ENCODE data around the gene CACNA1I. TPM values are rescaled to one million over a fixed set of nuclear protein-coding genes. Genes with fewer than 3 reads are reported as not detected.

CACNA1I gene
- total RNA-seq, 1 experiment from 2014 or later = not detected

DNA sequence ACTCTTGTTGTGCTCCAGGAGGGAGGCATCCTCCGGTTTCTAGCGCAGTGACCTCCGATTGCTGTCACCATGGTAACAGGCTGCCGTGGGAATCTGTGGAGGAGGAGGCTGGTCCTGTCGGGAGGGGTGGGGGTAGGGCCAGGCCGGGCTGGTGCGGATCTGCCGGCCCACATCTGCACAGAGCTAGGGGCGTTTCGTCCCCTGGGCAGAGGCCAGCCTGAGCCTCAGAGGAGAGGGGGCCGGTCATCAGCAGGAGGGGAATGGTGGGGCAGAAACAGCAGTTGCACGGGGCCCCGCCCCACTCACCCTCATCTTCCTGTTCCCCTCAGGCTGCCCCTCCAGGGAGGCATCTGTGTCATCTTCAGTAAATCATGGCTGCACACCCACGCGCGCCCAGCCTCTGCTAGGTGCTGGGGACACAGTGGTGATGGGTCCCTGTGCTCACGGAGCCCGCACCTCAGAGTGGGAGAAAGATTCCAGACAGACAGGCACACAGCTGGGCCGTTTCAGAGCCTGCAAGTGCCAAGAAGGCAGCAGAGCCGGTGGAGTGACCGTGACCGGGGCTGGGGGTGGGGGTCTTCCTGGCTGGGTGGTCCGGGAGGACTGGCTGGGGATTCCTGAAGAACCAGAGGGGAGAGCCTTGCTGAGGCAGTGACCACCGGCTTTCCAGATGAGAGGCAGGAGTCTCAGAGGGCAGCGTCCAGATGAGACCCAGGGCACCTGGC lies 120.5 kb downstream of the CACNA1I start:
- DNase-seq (ENCODE audit: low read depth) = no peak

DNA sequence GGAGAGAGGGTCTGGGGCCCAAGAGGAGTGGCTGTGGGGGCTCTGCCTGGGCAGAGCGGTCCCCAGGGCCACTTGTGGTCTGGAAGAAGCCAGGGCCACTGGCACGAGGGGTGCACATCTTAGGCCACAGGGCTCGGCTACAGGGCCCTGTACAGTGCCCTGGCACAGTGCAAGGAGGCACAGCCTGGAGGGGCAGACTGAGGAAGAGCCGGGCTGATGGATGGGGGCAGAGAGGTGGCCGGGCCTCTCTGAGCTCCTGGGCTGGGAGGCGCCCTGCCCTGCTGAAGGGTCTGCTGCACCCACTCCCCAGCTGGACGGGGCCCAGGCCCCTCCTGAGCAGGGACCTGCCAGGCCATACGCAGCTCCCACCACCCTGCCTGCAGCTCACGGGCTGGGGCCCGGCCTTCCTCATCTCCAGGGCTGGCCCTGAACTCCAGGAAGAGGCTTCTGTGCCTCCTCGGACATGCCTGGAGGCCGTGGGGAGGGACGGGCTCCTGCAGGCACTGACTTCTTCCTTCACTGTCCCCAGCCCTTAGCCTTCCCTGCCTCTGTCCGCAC lies 123.5 kb downstream of the CACNA1I start:
- no peak for DNase-seq (ENCODE audit: low read depth)

DNA sequence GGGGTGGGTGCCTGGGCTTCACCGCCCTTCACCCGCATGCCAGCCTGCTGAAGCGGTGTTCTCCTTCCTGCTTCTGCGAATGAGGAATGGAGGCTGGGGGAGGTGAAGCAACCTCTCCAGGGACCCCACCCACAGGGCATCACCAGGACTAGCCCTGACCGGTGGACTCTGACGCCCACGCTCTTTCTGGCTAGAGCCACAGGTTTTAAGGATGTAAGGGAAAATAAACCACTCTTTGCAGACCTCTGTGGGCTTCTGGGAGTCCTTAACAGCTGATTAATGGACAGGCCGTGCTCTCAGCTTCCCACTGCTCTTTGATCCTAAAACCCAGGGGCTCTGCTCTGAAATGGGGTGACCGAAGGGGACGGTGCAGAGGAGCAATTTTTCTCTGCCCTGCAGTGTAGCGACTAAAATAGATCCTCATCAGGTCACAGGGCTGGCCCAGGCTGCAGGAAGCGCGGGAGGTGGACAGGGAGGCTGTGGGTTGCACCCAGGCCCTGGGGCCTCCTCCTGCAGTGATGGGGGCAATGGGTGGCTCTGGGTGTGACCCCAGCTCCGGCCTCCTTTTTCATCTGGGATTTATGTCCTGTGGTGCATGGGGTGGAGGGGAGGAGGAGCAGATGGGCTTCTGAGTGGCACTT lies 127.4 kb downstream of the CACNA1I start:
- DNase-seq (ENCODE audit: low read depth) = no peak

DNA sequence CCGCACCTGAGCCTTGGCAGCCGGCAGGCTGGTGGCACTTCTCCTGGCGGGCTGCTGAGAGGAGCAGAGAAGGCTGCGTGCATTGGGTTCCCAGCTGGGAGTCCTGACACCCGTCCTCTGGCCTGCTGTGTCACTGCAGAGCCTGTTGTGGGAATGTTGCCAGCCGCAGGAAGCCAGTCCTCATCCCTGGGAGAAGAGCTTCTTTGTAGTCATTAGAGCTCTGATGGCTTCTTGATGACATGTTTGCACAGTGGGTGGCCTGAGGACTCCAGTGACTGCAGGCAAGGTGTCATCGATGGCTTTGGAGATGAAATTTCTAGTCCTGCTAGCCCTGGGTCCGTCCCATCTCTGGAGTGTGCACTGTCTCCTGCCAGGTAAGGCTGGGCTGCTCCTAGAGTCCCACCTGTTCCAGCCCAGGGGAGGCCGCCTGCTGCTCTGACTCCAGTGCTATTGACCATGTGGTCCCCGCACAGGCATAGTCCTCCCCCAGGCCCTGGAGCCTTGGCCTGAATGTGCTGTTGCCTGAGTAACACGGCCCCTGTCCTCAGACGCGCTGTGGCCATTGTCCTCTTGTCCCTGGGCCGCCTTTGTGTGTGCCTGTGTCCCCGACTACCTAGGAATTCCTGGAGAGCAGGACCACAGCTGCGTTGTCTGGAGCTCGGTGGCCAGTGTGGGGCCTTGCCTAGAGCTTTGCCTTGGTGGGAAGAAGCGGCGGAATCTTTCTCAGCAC lies 129.2 kb downstream of the CACNA1I start:
- DNase-seq (ENCODE audit: low read depth) = no peak

DNA sequence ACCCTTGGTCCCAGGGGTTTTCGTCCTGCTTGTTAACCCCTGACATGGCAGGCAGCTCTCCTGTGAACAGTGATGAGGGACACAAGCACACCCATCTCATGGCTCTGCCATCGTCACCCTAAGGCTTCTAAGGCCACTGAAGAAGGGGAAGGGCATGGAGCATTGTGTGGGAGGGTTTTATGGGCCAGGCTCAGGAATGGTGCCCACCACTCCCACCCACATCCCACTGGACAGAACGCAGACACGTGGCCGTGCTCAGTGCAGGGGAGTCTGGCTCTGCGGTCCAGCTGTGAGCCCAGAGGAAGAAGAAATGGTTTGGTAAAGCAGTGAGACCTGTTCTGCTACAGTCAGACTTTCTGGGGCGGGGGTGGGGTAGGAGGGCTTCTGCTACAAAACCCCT lies 130.0 kb downstream of the CACNA1I start:
- DNase-seq (ENCODE audit: low read depth) = no peak

DNA sequence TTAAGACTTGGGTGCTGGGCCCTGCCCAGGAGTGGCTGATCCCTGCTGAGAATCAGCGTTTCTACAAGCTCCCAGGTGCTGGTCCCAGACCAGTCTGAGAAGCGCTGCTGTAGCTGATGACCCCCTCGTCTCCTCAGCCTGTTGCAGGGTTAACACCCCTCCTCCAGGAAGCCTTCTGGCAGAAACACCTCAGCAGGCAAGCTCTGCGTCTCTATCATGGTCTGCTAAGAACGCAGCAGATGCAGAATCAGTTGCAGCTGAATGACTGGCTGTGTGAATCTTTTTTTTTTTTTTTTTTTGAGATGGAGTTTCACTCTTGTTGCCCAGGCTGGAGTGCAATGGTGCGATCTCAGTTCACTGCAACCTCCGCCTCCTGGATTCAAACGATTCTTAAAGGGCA lies 132.5 kb downstream of the CACNA1I start:
- DNase-seq (ENCODE audit: low read depth) = no peak

DNA sequence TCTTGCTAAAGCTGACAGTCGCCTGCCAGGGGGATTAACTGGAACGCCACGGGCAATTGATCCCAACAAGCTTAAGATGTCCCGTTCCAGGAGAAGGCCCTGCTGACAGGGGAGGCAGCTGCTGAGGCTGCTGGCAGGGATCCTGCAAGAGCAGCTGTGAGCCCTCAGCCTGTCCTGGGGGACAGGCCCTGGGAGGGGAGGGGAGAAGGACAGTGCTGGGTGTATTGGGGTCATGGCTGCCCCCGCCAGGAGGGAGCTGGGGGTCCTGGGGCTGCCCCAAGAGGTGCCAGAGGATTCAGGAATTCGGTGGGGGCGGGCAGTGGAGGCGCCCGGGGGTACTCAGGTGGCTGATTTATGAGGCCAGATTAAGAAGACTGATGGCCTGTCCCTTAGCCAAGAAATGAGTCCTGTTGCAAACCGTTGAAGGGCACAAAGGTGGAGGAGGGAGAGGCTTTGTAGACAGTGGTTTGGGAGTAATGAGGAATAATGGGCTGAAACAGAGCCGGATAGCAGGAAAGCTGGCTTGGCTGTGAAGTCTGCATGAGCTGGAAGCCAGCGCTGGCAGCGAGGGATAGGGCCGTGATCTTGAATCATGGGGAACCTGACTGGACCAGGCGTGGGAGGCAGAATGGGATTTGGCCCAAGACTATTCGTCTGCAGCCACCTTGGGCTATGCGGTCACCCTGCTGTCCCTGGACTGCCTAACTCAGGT lies 133.5 kb downstream of the CACNA1I start:
- DNase-seq (ENCODE audit: low read depth) = peak; percentile 29

DNA sequence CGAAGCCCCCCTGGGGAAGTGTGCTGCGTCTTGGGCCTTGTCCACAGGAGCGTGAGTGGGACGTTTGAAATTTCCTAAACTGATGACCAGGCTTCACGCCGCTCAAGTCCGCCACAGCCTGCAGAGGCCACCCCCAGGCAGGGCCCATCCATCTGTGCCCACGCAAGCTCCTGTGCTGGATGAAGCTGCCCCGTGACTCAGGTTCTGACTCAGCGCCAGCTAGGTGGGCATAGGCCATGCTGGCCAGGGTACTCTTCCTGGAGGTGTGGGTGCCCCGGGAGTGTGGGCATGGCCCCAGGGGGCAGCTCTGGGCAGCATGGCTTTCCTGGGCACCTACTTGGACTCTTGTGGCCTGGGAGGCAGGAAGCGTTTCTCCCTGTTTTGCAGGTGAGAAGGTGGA lies 134.8 kb downstream of the CACNA1I start:
- DNase-seq (ENCODE audit: low read depth) = no peak

DNA sequence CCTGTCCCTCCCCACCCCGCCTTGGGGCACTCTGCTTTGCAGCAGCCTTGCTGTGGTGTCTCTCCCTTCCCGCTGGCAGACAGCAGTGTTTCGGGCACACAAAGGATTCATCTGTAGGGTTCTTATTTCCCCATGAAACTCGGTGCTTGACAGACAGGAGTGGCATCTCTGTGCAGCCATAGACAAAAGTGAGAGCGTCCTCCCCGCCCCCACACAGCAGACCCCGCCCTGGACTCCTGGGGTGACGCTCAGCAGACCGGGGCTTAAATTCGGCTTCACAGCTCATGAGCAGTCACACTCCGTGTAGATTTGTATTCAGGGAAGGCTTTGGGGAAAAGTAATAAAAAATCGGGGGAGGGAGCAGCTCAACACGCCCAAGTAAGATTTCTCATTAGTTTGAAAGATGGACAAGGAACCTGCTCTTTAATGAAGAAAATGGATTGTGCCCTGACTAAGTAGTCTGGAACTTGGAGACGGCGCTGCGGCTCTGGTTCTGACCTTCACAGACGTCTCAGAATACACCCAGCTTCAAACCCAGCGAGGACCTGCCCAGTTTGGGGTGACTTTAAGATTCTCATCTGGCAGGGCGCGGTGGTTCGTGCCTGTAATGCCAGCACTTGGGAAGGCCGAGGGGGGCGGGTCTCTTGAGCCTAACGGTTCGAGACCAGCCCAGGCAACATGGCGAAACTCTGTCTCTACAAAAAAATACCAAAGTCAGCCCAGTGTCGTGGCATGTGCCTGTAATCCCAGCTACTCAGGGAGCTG lies 136.0 kb downstream of the CACNA1I start:
- DNase-seq (ENCODE audit: low read depth) = no peak

DNA sequence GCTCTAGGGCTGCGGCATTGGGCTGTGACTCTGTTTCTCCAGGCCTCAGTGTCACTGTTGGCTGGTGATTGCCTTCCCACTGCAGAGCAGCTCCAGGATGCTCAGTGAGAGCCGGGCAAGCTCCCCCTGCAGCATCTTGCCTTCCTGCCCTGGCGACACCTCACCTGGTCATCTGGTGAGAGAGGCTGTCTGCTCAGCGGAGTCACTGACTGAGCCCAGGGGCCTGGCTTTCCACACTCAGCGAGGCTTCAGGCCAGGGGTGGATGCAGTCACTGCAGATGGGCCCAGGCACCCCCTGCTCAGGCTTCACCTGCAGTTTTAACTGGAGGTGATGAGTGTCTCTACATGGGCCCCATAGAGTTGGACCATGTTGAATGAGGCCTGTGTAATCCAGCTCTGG lies 136.8 kb downstream of the CACNA1I start:
- no peak for DNase-seq (ENCODE audit: low read depth)

DNA sequence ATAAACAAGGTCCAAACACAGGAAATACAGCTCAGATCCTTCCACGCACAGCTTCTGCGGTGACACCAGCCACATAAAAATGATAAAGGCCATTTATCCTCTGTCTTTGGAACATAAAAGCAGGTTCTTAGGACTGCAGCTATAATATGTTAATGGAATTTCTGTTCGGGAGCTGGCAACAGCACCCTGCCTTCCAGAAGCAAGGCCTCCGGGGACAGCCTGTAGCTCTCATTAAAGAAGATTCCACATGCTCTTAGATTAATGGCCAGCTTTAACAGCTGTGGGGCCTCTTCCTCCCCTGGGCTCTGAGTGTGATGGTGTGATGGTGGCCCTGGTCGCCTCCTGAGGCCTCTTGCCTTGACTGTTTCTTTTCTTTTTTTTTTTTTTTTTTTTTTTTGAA lies 137.3 kb downstream of the CACNA1I start:
- DNase-seq (ENCODE audit: low read depth) = no peak

DNA sequence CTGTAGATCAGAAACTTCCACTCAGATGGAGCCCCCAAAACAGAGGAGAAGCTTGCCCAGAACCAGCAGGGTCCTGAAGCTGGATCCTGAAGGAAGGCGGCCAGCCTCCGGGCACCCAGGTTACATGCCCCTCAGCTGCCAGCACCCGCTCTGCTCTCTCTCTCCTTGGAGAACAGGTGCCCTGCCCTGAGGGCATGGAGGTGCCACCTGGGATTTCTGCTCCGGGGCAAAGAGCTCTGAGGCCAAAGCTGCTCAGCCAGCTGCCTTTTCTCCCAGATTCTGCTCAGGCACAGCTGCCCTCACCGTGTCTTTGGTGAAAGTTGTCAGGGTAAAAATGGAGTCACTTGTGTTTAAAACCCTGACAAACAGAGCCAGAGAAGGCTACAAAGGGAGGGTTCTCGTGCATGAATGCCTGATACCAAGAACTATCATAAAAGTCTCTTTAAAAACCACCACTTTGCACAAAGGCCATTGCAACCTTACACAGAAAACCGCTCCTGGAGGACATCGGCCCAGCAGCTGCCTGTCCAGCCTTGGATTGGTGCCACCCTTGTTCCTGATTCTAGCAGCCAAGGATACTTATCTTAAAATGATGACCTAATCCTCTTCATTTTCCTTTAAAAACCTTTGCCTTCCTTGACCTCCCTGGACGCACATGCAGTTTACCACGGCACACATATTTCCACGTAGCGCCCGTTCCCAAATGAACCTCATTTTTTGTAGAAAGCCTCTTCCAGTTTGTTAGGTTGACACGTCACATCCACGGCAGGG lies 140.0 kb downstream of the CACNA1I start:
- DNase-seq (ENCODE audit: low read depth) = no peak

DNA sequence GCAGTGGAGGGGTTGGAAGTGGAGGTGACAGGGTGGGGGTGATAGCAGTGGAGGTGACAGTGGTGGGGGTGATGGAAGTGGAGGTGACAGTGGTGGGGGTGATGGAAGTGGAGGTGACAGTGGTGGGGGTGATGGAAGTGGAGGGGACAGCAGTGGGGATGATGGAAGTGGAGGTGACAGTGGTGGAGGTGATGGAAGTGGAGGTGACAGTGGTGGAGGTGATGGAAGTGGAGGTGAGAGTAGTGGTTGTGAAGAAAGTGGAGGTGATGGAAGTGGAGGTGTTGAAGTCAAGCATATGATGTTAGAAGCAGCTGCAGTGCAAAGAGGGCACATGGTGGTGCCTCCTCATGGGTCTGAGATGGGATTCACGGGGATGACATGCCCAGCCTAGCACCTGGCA lies 141.5 kb downstream of the CACNA1I start:
- DNase-seq (ENCODE audit: low read depth) = no peak

DNA sequence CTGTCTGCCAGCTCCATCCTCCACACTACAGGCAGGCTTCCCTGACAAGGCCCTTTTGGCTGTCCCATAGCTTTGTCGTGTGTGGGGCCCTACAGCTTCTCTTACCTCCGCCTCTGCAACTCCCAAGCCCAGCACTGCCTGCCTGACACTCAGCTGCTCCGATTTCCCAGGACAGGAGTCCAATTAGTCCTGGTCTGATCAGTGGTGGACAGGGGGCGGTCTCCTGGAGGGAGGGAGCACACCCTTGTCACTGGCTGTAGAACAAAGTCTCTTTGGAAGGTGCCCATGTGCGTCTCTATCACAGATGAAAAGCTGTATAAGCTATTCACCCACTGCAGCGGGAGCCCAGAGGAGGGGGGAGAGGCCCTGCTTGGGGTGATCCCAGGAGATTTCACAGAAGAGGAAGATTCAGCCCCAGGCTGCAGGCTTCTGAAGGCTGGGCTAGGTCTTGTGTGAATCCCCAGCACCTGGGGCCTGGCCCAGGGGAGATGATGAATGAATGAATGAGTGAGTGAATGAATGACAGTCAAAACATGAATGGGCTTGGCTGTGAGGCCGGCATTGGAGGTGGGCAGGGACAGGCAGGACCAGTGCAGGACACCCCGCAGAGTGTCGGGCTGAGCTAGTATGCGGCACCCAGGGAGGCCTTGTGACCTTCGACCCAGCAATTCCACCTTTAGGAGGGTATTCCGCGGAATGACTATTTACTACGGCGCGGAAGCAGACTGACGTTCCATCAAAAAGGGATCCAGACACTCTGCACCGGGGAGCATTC lies 142.4 kb downstream of the CACNA1I start:
- no peak for DNase-seq (ENCODE audit: low read depth)

DNA sequence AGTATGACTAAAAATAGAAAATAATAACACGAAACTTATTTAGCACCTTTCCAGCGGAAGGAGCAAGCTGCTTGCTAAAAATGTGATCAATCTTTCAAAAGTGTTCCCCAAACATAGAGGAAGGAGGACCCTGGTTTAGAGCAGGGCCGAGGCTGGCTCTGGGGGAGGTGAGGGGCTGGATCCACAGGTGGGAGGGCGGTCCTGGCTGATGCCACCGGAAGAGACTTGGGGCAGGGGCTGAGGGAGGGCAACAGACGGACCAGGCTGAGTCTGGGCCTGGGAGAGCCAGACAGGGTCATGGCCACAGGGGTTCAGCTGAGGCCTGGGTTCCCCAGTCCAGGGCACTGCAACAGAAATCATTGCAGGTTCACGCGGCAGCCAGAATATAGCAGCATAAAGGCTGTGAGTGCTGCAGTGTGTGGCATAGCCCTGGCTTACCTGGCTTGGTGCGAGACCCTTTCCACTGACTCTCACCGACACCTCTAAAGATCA lies 143.3 kb downstream of the CACNA1I start:
- DNase-seq (ENCODE audit: low read depth) = no peak

DNA sequence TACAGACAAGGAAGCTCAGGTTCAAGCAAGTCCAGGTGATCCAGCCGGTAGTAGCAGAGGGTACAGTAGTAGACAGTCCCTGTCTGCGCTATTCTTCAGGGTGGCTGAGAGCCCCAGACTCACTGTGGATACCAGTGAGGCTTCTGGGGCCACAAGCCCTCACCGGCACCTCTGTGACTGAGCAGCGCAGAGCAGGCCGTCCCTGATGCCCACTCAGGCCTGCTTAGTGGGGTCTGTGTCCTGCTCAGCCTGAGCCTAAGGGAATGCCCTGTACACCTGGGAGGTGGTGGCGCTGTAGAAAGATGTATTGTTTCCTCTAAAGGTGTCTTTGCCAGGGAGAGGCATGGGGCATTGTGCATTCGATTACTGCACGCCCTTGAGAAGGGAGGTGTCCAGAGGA lies 143.8 kb downstream of the CACNA1I start:
- DNase-seq (ENCODE audit: low read depth) = no peak

DNA sequence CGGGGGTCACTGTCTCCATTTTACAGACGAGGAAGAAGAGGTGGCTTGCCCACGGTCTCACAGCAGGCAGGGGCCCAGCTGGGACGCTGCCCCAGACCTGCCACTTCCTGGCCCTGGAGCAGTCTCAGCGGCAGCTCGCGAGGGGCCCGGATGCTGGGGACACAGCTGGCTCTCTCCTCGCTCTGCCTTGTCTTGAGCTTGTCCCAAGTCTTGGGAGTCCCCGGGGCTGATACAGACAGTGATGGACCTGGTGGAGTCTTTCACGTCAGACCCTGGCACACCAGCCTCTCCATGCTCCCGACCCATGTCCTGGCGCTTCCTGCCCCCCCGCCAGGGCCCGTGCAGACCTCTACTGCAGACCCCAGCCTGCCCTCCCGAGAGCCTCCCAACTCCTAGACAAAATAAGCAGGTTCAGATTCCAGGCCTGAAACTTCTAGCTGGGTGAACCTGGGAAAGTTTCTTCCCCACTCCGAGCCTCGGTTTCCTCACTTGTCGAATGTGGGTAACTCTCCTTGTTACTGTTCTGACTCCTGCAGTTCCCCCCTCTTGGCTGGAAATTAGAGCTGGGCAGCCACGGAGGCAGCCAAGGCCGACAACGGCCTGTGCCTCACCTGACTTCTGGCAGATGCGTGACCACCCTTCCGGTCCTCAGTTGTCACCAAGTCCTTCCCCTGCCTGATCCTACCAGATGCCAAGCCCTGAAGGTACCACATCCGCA lies 145.4 kb downstream of the CACNA1I start:
- no peak for DNase-seq (ENCODE audit: low read depth)

DNA sequence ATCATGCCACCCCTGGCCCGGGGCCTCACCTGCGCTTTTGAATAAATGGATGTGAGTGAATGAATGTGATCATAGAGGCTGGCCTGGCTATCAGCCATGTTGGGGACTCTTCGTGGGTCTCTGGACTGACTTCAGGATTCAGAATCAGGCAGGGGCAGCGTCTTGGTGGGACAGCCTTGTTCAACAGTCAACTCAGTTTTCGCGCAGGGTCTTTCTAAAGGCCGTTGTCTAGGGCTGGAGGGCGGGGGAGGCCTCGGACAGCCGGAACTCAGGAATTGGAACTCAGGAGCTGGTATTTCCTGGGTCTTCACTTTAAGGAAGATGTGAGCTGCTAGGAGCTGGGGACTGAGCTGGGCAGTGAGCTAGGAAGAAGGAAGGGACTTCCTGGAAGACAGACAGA lies 146.0 kb downstream of the CACNA1I start:
- no peak for DNase-seq (ENCODE audit: low read depth)

DNA sequence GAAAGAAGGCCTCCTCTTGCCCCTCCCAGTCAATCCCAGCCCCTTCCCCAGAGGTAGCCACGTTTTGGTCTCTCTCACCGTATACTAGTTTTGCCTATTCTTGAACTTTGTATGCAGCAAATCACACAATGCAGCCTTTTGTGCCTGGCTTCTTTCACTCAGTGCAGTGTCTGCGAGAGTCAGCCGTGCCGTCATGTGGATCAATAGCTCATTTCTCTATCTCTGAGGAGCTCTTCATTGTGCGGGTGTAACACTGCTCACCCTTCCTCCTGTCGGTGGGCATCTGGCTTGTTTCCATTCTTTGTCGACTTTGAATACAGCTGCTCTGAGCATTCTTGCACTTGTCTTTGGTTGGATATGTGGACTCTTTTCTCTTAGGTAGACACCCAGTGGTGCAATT lies 146.5 kb downstream of the CACNA1I start:
- DNase-seq (ENCODE audit: low read depth) = no peak

Measured in LHCN-M2 (cell line).